NCI-H524 treated with DMSO at 0.1 percent for 48 hours (cell line): ENCODE data around the gene CD8B2.
"Not testable (repeated sequence)": the region's sequence is repeated elsewhere in the genome, so short reads cannot be mapped to it uniquely, and the experiment has no call there.

Experiments used
- DNase-seq: peaks from one replicate; lab custom pipeline; 2025; lab: John Stamatoyannopoulos, UW

Gene CD8B2

GRCh38 chr2:106486551-106487385, at the start of gene CD8B2:
TSS of gene CD8B2 (plus strand) at chr2:106487364. CDS start at chr2:106487427, 63 bp downstream.
- DNase-seq, result not testable (repeated sequence)

- not testable (repeated sequence) for DNase-seq
Observed at GRCh38 chr2:106461882-106462281, 25.3 kb upstream of the CD8B2 start.

GRCh38 chr2:106467516-106467915, 19.6 kb upstream of the CD8B2 start:
- not testable (repeated sequence) for DNase-seq

GRCh38 chr2:106468107-106468506, 19.1 kb upstream of the CD8B2 start, which contains the start of gene RGPD3:
TSS of gene RGPD3 (minus strand) at chr2:106468413. CDS start at chr2:106468288, 125 bp downstream.
- DNase-seq, result not testable (repeated sequence)

- not testable (repeated sequence) for DNase-seq
Observed at GRCh38 chr2:106470658-106471057, 16.5 kb upstream of the CD8B2 start.

GRCh38 chr2:106477647-106478046, 9.5 kb upstream of the CD8B2 start:
- not testable (repeated sequence) for DNase-seq

- DNase-seq, result not testable (repeated sequence)
Observed at GRCh38 chr2:106479563-106479962, 7.6 kb upstream of the CD8B2 start.

GRCh38 chr2:106487386-106488191, 425 bp downstream of the CD8B2 start:
- DNase-seq, result not testable (repeated sequence)

- DNase-seq, result not testable (repeated sequence)
Observed at GRCh38 chr2:106489701-106490100, 2.5 kb downstream of the CD8B2 start.

GRCh38 chr2:106492399-106492798, 5.2 kb downstream of the CD8B2 start:
- DNase-seq, result not testable (repeated sequence)

- not testable (repeated sequence) for DNase-seq
Observed at GRCh38 chr2:106492913-106493312, 5.7 kb downstream of the CD8B2 start.

GRCh38 chr2:106498549-106498948, 11.4 kb downstream of the CD8B2 start:
- DNase-seq, result not testable (repeated sequence)

- not testable (repeated sequence) for DNase-seq
Observed at GRCh38 chr2:106500350-106500749, 13.2 kb downstream of the CD8B2 start.

- not testable (repeated sequence) for DNase-seq
Observed at GRCh38 chr2:106502351-106502750, 15.2 kb downstream of the CD8B2 start.

GRCh38 chr2:106504192-106504591, 17.0 kb downstream of the CD8B2 start:
- not testable (repeated sequence) for DNase-seq

GRCh38 chr2:106504787-106505186, 17.6 kb downstream of the CD8B2 start:
- not testable (repeated sequence) for DNase-seq

GRCh38 chr2:106506002-106506687, 19.0 kb downstream of the CD8B2 start:
- DNase-seq, result not testable (repeated sequence)

GRCh38 chr2:106508660-106509373, 21.7 kb downstream of the CD8B2 start:
- DNase-seq, result not testable (repeated sequence)

- not testable (repeated sequence) for DNase-seq
Observed at GRCh38 chr2:106509374-106509770, 22.2 kb downstream of the CD8B2 start.

GRCh38 chr2:106510791-106511190, 23.6 kb downstream of the CD8B2 start:
- not testable (repeated sequence) for DNase-seq

- DNase-seq, result not testable (repeated sequence)
Observed at GRCh38 chr2:106511476-106511901, 24.3 kb downstream of the CD8B2 start.
